ENCODE measurements around the gene DUSP16.
"Not testable (repeated sequence)": the region's sequence is repeated elsewhere in the genome, so short reads cannot be mapped to it uniquely, and the experiment has no call there.

Gene DUSP16

GRCh38 chr12:12583510-12584178, 21.0 kb upstream of the DUSP16 start:
- no peak for TF ChIP-seq CTCF (IDR thresholded peaks at IDR 0.05; ENCODE audit: low read depth, low read length, missing control alignments)

GRCh38 chr12:12582895-12583303, 20.2 kb upstream of the DUSP16 start:
- in situ Hi-C loops (cut with HindIII; ENCODE audit: low sequenced_read_pairs), result no loop called here
- TF ChIP-seq CTCF (IDR thresholded peaks at IDR 0.05; ENCODE audit: low read depth, low read length, missing control alignments), result no peak
- no peak overlapping the region for H3K4me3 ChIP-seq (ENCODE audit: low read depth, low read length)
- DNase-seq (ENCODE audit: low read depth), result no peak

More at GRCh38 chr12:12583510-12584178, 21.0 kb upstream of the DUSP16 start:
- DNase-seq (ENCODE audit: low read depth), result no peak
- in situ Hi-C loops (cut with HindIII; ENCODE audit: low sequenced_read_pairs), result no loop called here
- no peak overlapping the region for H3K4me3 ChIP-seq (ENCODE audit: low read depth, low read length)

GRCh38 chr12:12582193-12582881, 19.7 kb upstream of the DUSP16 start:
- in situ Hi-C loops (cut with HindIII; ENCODE audit: low sequenced_read_pairs), result no loop called here
- DNase-seq (ENCODE audit: low read depth), result no peak
- no peak for TF ChIP-seq CTCF (IDR thresholded peaks at IDR 0.05; ENCODE audit: low read depth, low read length, missing control alignments)
- H3K4me3 ChIP-seq (ENCODE audit: low read depth, low read length), result no peak overlapping the region

GRCh38 chr12:12580716-12581115, 18.1 kb upstream of the DUSP16 start:
- in situ Hi-C loops (cut with HindIII; ENCODE audit: low sequenced_read_pairs); H3K4me3 ChIP-seq (ENCODE audit: low read depth, low read length); DNase-seq (ENCODE audit: low read depth): not testable (repeated sequence)

GRCh38 chr12:12577786-12578185, 15.1 kb upstream of the DUSP16 start:
- no peak overlapping the region for H3K4me3 ChIP-seq (ENCODE audit: low read depth, low read length)
- no peak for TF ChIP-seq CTCF (IDR thresholded peaks at IDR 0.05; ENCODE audit: low read depth, low read length, missing control alignments)
- no peak for DNase-seq (ENCODE audit: low read depth)
- in situ Hi-C loops (cut with HindIII; ENCODE audit: low sequenced_read_pairs), result no loop called here

- no peak for TF ChIP-seq CTCF (IDR thresholded peaks at IDR 0.05; ENCODE audit: low read depth, low read length, missing control alignments)
These were observed 10.0 kb upstream of the DUSP16 start for GRCh38 chr12:12572659-12573058.

GRCh38 chr12:12565971-12566370, 3.3 kb upstream of the DUSP16 start:
- in situ Hi-C loops (cut with HindIII; ENCODE audit: low sequenced_read_pairs); H3K4me3 ChIP-seq (ENCODE audit: low read depth, low read length); DNase-seq (ENCODE audit: low read depth): not testable (repeated sequence)

More at GRCh38 chr12:12572659-12573058, 10.0 kb upstream of the DUSP16 start:
- no peak overlapping the region for H3K4me3 ChIP-seq (ENCODE audit: low read depth, low read length)
- no peak for DNase-seq (ENCODE audit: low read depth)
- in situ Hi-C loops (cut with HindIII; ENCODE audit: low sequenced_read_pairs), result no loop called here

Data from astrocyte of the cerebellum (primary cell).